K562 (cell line): Measurements from ENCODE around the gene NADSYN1. TPM values are rescaled to one million over a fixed set of nuclear protein-coding genes. Genes with fewer than 3 reads are reported as not detected.

Experiments used
- ATAC-seq: fragments of 200-7000 bp; cut with Tn5 transposase; 3 replicates; pipeline ENCODE4 v1.9.1; 2020; ENCODE audit warnings: moderate library complexity
- BruUV-seq: library from RNA; stranded (reverse); fragments of 400-500 nt; replicated peaks from 2 replicates; lab custom pipeline; 2021; lab: Mats Ljungman, UMichigan
- CTCF ChIA-PET: fragments of 300-600 bp; formaldehyde crosslinking; extraction: SDS; loops from one replicate; lab custom pipeline; 2021; ENCODE audit warnings: low intra/inter-chr PET ratio; lab: Yijun Ruan, JAX
- POLR2A ChIA-PET: fragments of 300-600, 350-650 bp; sonication (Branson Sonifier 250); formaldehyde crosslinking; extraction: SDS; loops from one replicate; lab custom pipeline; 2021; ENCODE audit warnings: antibody characterized with exemption, inconsistent platforms; lab: Yijun Ruan, JAX
- DNase-seq, 4 experiments: peaks; one replicate each; pipeline versions ENCODE4 v3.0.0 to v3.0.0-alpha.2; 2011 to 2018; ENCODE audit warnings: low spot score in 3 of 4, mixed read lengths in 3 of 4; ENCODE audit errors: extremely low read depth in 1 of 4
- FAIRE-seq: peaks from 2 replicates; lab custom pipeline; 2011; peaks lifted over from hg19 to GRCh38; lab: Jason Lieb, UNC
- H2AFZ ChIP-seq: 2 replicates; pipeline ENCODE4 v1.6.0; 2011; ENCODE audit warnings: low read depth, low read length, control low read depth, inconsistent platforms
- H3K27ac ChIP-seq: fragments of 200-600 bp; 3 replicates; pipeline ENCODE4 v1.8.0; 2011; ENCODE audit warnings: low read depth, mild to moderate bottlenecking, control low read depth, inconsistent platforms, low read length, moderate library complexity, mixed read lengths; ENCODE audit errors: extremely low read depth
- H3K27me3 ChIP-seq, 2 experiments: fragments of 300-600 bp in 1 of 2; 2 replicates in 1 of 2; 3 replicates in 1 of 2; pipeline versions ENCODE4 v1.6.0 to v1.8.0; 2011; ENCODE audit warnings: inconsistent platforms in 2 of 2, low read length in 2 of 2, mild to moderate bottlenecking in 1 of 2, mixed read lengths in 1 of 2, moderate library complexity in 1 of 2; ENCODE audit not compliant: control insufficient read depth in 2 of 2, insufficient read depth in 2 of 2
- H3K36me3 ChIP-seq: fragments of 300-600 bp; 3 replicates; pipeline ENCODE4 v1.8.0; 2011; ENCODE audit warnings: mild to moderate bottlenecking, low read length, inconsistent platforms; ENCODE audit not compliant: control insufficient read depth, insufficient read depth
- H3K4me1 ChIP-seq, 2 experiments: fragments of 200-600 bp in 1 of 2; replicated peaks in 1 of 2; 2 replicates in 1 of 2; 3 replicates in 1 of 2; pipeline versions ENCODE4 v1.5.1 to v1.8.0; 2011; ENCODE audit warnings: inconsistent platforms in 2 of 2, low read length in 2 of 2, mild to moderate bottlenecking in 1 of 2, mixed read lengths in 1 of 2, moderate library complexity in 1 of 2; ENCODE audit not compliant: control insufficient read depth in 2 of 2, insufficient read depth in 2 of 2
- H3K4me2 ChIP-seq: 2 replicates; pipeline ENCODE4 v1.6.1; 2011; ENCODE audit warnings: low read length, control low read depth, inconsistent platforms, mixed read lengths; ENCODE audit not compliant: insufficient read depth
- H3K4me3 ChIP-seq: fragments of 200-600 bp; sonication (generic), shearing (Covaris generic); 2 replicates; pipeline ENCODE4 v1.5.1; 2016; ENCODE audit warnings: control low read depth, inconsistent platforms
- H3K79me2 ChIP-seq: fragments of 200-600 bp; 3 replicates; pipeline ENCODE4 v1.8.0; 2011; ENCODE audit warnings: low read length, inconsistent platforms; ENCODE audit not compliant: control insufficient read depth, insufficient read depth
- H3K9ac ChIP-seq, 2 experiments: 2 replicates each; pipeline versions ENCODE4 v1.6.0 to v1.6.1; 2011; ENCODE audit warnings: low read depth in 2 of 2, low read length in 2 of 2, control low read depth in 1 of 2, inconsistent platforms in 1 of 2, mild to moderate bottlenecking in 1 of 2, mixed read lengths in 1 of 2; ENCODE audit not compliant: insufficient read depth in 1 of 2
- H3K9me1 ChIP-seq: one replicate; pipeline ENCODE4 v1.6.0; 2011; ENCODE audit warnings: inconsistent platforms, mild to moderate bottlenecking, low read length, moderate library complexity; ENCODE audit not compliant: control insufficient read depth, insufficient read depth
- H3K9me3 ChIP-seq: replicated peaks from 2 replicates; pipeline ENCODE4 v1.5.1; 2011; ENCODE audit warnings: low read depth, low read length, inconsistent platforms; ENCODE audit not compliant: control insufficient read depth, insufficient read depth
- H4K20me1 ChIP-seq: replicated peaks from 2 replicates; pipeline ENCODE4 v1.6.1; 2011; ENCODE audit warnings: low read length, inconsistent platforms, mixed read lengths; ENCODE audit not compliant: control insufficient read depth, insufficient read depth
- CREB1 ChIP-seq, 2 experiments: sonication (generic) in 1 of 2; formaldehyde crosslinking in 1 of 2; IDR thresholded peaks; 2 replicates each; pipeline versions ENCODE4 v1.6.1 to v1.8.0; 2012 to 2022; ENCODE audit warnings: inconsistent platforms in 1 of 2, mild to moderate bottlenecking in 1 of 2, missing genetic modification reagents in 1 of 2, moderate library complexity in 1 of 2
- FUS ChIP-seq: fragments of 200-400 bp; formaldehyde crosslinking; optimal IDR thresholded peaks from 2 replicates; pipeline ENCODE3; 2017; ENCODE audit warnings: low read depth, low read length
- HCFC1 ChIP-seq: IDR thresholded peaks from 2 replicates; pipeline ENCODE4 v1.6.1; 2012; ENCODE audit warnings: low read depth, low read length, improper control_type of control experiment
- ILF3 ChIP-seq: fragments of 450-650 bp; IDR thresholded peaks from 2 replicates; pipeline ENCODE4 v1.6.1; 2018; ENCODE audit warnings: antibody characterized with exemption, mild to moderate bottlenecking, moderate library complexity, borderline replicate concordance
- PRMT5 ChIP-seq: sonication (generic); formaldehyde crosslinking; IDR thresholded peaks from 2 replicates; pipeline ENCODE4 v1.5.0; 2020; ENCODE audit warnings: missing genetic modification reagents
- ZBTB40 ChIP-seq, 2 experiments: fragments of 450-650 bp in 1 of 2; sonication (generic) in 1 of 2; formaldehyde crosslinking in 1 of 2; IDR thresholded peaks; 2 replicates each; pipeline versions ENCODE4 v1.7.1 to v1.9.0; 2016 to 2022; ENCODE audit warnings: inconsistent platforms in 1 of 2, mild to moderate bottlenecking in 1 of 2, missing genetic modification reagents in 1 of 2
- WGBS: fragments of 100-300 bp; shearing (Covaris generic); methylation state at CpG from one replicate; pipeline ENCODE4 v1.1.6; 2016; ENCODE audit warnings: low coverage, mixed read lengths; ENCODE audit not compliant: insufficient coverage; ENCODE audit errors: missing lambda C conversion rate; 5-methylcytosine and 5-hydroxymethylcytosine counted together
- in situ Hi-C: fragments of 300-500 bp; cut with MboI; formaldehyde crosslinking; loops from 4 replicates; pipeline ENCODE4 v1.15.0; 2018; ENCODE audit warnings: inconsistent platforms, mixed read lengths
- intact Hi-C: fragments of 100-400 bp; cut with micrococcal nuclease; formaldehyde crosslinking; loops from 2 replicates; pipeline ENCODE4 v1.14.2; 2022
- polyA plus RNA-seq, 8 experiments: library from polyadenylated mRNA; depleted of rRNA in 4 of 8; stranded (reverse) in 5 of 8; unstranded in 3 of 8; fragments of >200 nt; fragmentation: Nextera tagmentation in 2 of 8; fragmentation: Illumina TruSeq in 1 of 8; extraction: Ambion mirVana in 2 of 8; extraction: Trizol in 1 of 8; gene quantifications; 2 replicates each; pipeline versions ENCODE4 v1.2.1 to v1.2.3, GENCODE V29; 2011 to 2014; ENCODE audit warnings: inconsistent platforms in 1 of 8, missing spikeins in 1 of 8
- total RNA-seq, 7 experiments: library from RNA; depleted of rRNA in 6 of 7; stranded (reverse); fragments of >200 nt in 6 of 7; fragmentation: Illumina TruSeq in 2 of 7; extraction: Trizol in 2 of 7; gene quantifications; 2 replicates each; pipeline versions ENCODE4 v1.2.1 to v1.2.3, GENCODE V29; 2011 to 2021; ENCODE audit warnings: low replicate concordance in 1 of 7
- TF ChIP-seq, protein P1 (sequence below): fragments of 450-650 bp; formaldehyde crosslinking; IDR thresholded peaks from 2 replicates; pipeline ENCODE4 v1.4.0; 2022; ENCODE audit warnings: mild to moderate bottlenecking, moderate library complexity
- TF ChIP-seq, protein P2 (sequence below): fragments of 200-400 bp; formaldehyde crosslinking; IDR thresholded peaks from 2 replicates; pipeline ENCODE4 v1.6.1; 2017; ENCODE audit warnings: mild to moderate bottlenecking, low read depth, low read length, moderate library complexity

Gene NADSYN1
- total and polyA plus RNA-seq, 9 of the 15 experiments (the other 6 are each of a cell fraction or from before 2014, with no cell fraction given), result 12.7 to 57.3 (median 42.1) TPM

- BruUV-seq, result no TSS peak
- H3K4me2 ChIP-seq, result no peak overlapping the region
- DNase-seq, result no peak
- no peak for FAIRE-seq
- no peak for ATAC-seq
- no peak overlapping the region for H3K9ac ChIP-seq
- no peak overlapping the region for H2AFZ ChIP-seq
- in situ Hi-C loops (no loop called here), intact Hi-C loops (no loop called here)
- H3K4me1 ChIP-seq, result no peaks in the 10 kb centered on the region
- ChIA-PET POLR2A (no interaction called here), CTCF (no interaction called here)
- no peaks in the 10 kb centered on the region for H3K9me1 ChIP-seq
- H3K36me3 ChIP-seq, result no peaks in the 10 kb centered on the region
- H3K27ac ChIP-seq, result no peak overlapping the region
- no peaks in the 10 kb centered on the region for H3K9me3 ChIP-seq
- H4K20me1 ChIP-seq, result no peaks in the 10 kb centered on the region
- no peak overlapping the region for H3K4me3 ChIP-seq
- WGBS, result 0% methylated on average over 3 of the region's 3 CpGs
- peaks cover 6 to 14% of the 10 kb centered on the region in 2 experiments; a peak in 3 of 5 replicates for H3K27me3 ChIP-seq
- H3K79me2 ChIP-seq, result no peaks in the 10 kb centered on the region
- no peak for TF ChIP-seq HCFC1
- TF ChIP-seq ZBTB40 (IDR thresholded peaks at IDR 0.05), result no peak
- no peak for TF ChIP-seq ZBTB40 (CRISPR knock-in tag; IDR thresholded peaks at IDR 0.05)
- TF ChIP-seq PRMT5 (CRISPR knock-in tag), result no peak
- TF ChIP-seq, protein P1, sequence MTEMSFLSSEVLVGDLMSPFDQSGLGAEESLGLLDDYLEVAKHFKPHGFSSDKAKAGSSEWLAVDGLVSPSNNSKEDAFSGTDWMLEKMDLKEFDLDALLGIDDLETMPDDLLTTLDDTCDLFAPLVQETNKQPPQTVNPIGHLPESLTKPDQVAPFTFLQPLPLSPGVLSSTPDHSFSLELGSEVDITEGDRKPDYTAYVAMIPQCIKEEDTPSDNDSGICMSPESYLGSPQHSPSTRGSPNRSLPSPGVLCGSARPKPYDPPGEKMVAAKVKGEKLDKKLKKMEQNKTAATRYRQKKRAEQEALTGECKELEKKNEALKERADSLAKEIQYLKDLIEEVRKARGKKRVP (CRISPR knock-in tag), result no peak
- TF ChIP-seq ILF3, result no peak
- TF ChIP-seq FUS, result no peak
- TF ChIP-seq, protein P2, sequence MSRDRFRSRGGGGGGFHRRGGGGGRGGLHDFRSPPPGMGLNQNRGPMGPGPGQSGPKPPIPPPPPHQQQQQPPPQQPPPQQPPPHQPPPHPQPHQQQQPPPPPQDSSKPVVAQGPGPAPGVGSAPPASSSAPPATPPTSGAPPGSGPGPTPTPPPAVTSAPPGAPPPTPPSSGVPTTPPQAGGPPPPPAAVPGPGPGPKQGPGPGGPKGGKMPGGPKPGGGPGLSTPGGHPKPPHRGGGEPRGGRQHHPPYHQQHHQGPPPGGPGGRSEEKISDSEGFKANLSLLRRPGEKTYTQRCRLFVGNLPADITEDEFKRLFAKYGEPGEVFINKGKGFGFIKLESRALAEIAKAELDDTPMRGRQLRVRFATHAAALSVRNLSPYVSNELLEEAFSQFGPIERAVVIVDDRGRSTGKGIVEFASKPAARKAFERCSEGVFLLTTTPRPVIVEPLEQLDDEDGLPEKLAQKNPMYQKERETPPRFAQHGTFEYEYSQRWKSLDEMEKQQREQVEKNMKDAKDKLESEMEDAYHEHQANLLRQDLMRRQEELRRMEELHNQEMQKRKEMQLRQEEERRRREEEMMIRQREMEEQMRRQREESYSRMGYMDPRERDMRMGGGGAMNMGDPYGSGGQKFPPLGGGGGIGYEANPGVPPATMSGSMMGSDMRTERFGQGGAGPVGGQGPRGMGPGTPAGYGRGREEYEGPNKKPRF, result no peak
- no peak for TF ChIP-seq CREB1 (IDR thresholded peaks at IDR 0.05)
- TF ChIP-seq CREB1 (CRISPR knock-in tag; IDR thresholded peaks at IDR 0.05), result no peak
Measured at GRCh38 chr11:71525188-71525937, 72.4 kb downstream of the NADSYN1 start.
